Psoas muscle (tissue), 8 donors: Measurements from ENCODE around the gene SEMA3B. TPM values are rescaled to one million over a fixed set of nuclear protein-coding genes. Genes with fewer than 3 reads are reported as not detected.
"Not testable (repeated sequence)": the region's sequence is repeated elsewhere in the genome, so short reads cannot be mapped to it uniquely, and the experiment has no call there.

Source experiments
- ATAC-seq, 4 donors: fragments of 200-7000 bp; cut with Tn5 transposase; one replicate each; pipeline ENCODE4 v1.9.1; 2020; ENCODE audit warnings: moderate library complexity in 3 of 4, mild to moderate bottlenecking in 2 of 4
- DNase-seq, 2 donors: peaks; one replicate each; pipeline ENCODE4 v3.0.0-alpha.2; 2020
- H3K27ac ChIP-seq: fragments of 200-600 bp; one replicate; pipeline ENCODE4 v1.8.0; 2022
- H3K27me3 ChIP-seq, 3 donors: fragments of 200-600 bp in 1 of 3; one replicate each; pipeline versions ENCODE4 v1.6.1 to v1.8.0; 2013 to 2022; ENCODE audit warnings: low read length in 2 of 3, mild to moderate bottlenecking in 2 of 3, moderate library complexity in 1 of 3; ENCODE audit not compliant: insufficient read depth in 3 of 3
- H3K36me3 ChIP-seq, 2 donors: fragments of 200-600 bp in 1 of 2; one replicate each; pipeline versions ENCODE4 v1.6.1 to v1.8.0; 2013 to 2022; ENCODE audit warnings: low read depth in 1 of 2, mild to moderate bottlenecking in 1 of 2, moderate library complexity in 1 of 2; ENCODE audit not compliant: insufficient read depth in 1 of 2
- H3K4me1 ChIP-seq: fragments of 200-600 bp; one replicate; pipeline ENCODE4 v1.8.0; 2022
- H3K4me3 ChIP-seq: fragments of 200-600 bp; one replicate; pipeline ENCODE4 v1.8.0; 2022; ENCODE audit warnings: mild to moderate bottlenecking
- H3K9me3 ChIP-seq: fragments of 200-600 bp; one replicate; pipeline ENCODE4 v1.8.0; 2022
- CTCF ChIP-seq: fragments of 200-600 bp; IDR thresholded peaks from one replicate; pipeline ENCODE4 v1.8.0; 2022; ENCODE audit warnings: antibody characterized with exemption
- WGBS, 3 donors: extraction: QIAGEN DNeasy Blood & Tissue Kit; methylation state at CpG; one replicate each; pipeline versions ENCODE4 v1.1.6 to v1.1.7; 2013; 5-methylcytosine and 5-hydroxymethylcytosine counted together
- intact Hi-C, 2 donors: fragments of 100-400 bp; cut with DNase I; formaldehyde crosslinking; loops; one replicate each; pipeline versions ENCODE4 v1.11.0 to v1.14.2; 2022
- polyA plus RNA-seq, 3 donors: library from polyadenylated mRNA; stranded (reverse); fragments of 200-250 nt; gene quantifications; one replicate each; pipeline ENCODE4 v1.2.3, GENCODE V29; 2013
- total RNA-seq, 4 donors: library from RNA; stranded (reverse); fragmentation: NEBNext Ultra II Directional in 2 of 4; extraction: Animal tissue kit (Norgen Biotek cat#: 25700) in 2 of 4; gene quantifications; one replicate each; pipeline versions ENCODE4 v1.2.1 to v1.2.4, GENCODE V29; 2021 to 2023
- donor health status: healthy with polysubstance abuse.
- donor health status: DM: no; HTN: no; CAD: no; lungs with moderate emphysema.
- donor health status: Bipolar disorder and iron deficiency.
- donor health status: healthy.
- donor health status: DM: yes; HTN: yes; CAD: no.
- donor health status: DM: no; HTN: no; CAD: no.
- donor health status: DM: no; HTN: no; CAD: no.
- donor health status: DM: yes; HTN: yes; CAD: no.

Gene SEMA3B
- total and polyA plus RNA-seq, 7 donors = 2.1 to 6.8 (median 3.4) TPM

GRCh38 chr3:50260942-50261441, 8.0 kb upstream of the SEMA3B start:
- Histone ChIP-seq H3K27ac (peak overlapping the region; percentile 98), H3K27me3 (no peaks in the 10 kb centered on the region), H3K36me3 (peaks cover 0 to 22% of the 10 kb centered on the region in 2 donors), H3K4me3 (peak overlapping the region; percentile 80), H3K4me1 (peaks cover 29% of the 10 kb centered on the region), H3K9me3 (no peaks in the 10 kb centered on the region)
- ATAC-seq (no peak), DNase-seq (no peak)
- WGBS, 3 donors = 40 to 64% (median 55%) methylated on average over 5 of the region's 5 CpGs
- TF ChIP-seq CTCF = no peak
- intact Hi-C loops = loop anchor here in 1 of 2 donors (5.0 to 10.0 kb wide), 2 partner anchors 66 to 284 kb away; partner anchors contain the start of gene TUSC2

- no peaks in the 10 kb centered on the region for H3K9me3 ChIP-seq
- peak overlapping the region; percentile 80 for H3K4me3 ChIP-seq
- no peak for ATAC-seq
- peak overlapping the region; percentile 98 for H3K27ac ChIP-seq
- no peaks in the 10 kb centered on the region for H3K27me3 ChIP-seq
- TF ChIP-seq CTCF = no peak
- peaks cover 25% of the 10 kb centered on the region for H3K4me1 ChIP-seq
- intact Hi-C loops = loop anchor here in 1 of 2 donors (5.0 to 10.0 kb wide), 2 partner anchors 66 to 283 kb away; partner anchors contain the start of gene TUSC2
- 18 to 32% (median 18%) methylated on average over 1 to 2 of the region's 2 CpGs for WGBS, 3 donors
- no peak for DNase-seq
- peaks cover 0 to 17% of the 10 kb centered on the region in 2 donors for H3K36me3 ChIP-seq
These were observed 7.4 kb upstream of the SEMA3B start for GRCh38 chr3:50261505-50261904.

- not testable (repeated sequence) for H3K27me3 ChIP-seq, ATAC-seq, DNase-seq, H3K9me3 ChIP-seq, H3K4me3 ChIP-seq, H3K27ac ChIP-seq, H3K36me3 ChIP-seq
- intact Hi-C loops = loop anchor here in 1 of 2 donors (5.0 to 10.0 kb wide), 2 partner anchors 65 to 283 kb away; partner anchors contain the start of gene TUSC2
- peaks cover 28% of the 10 kb centered on the region for H3K4me1 ChIP-seq
- WGBS, 3 donors = 97 to 100% (median 99%) methylated on average over 4 of the region's 4 CpGs
These were observed 6.7 kb upstream of the SEMA3B start for GRCh38 chr3:50262200-50262599.

- WGBS, 3 donors = 71 to 77% (median 74%) methylated on average over 7 of the region's 7 CpGs
- no peak for DNase-seq
- Histone ChIP-seq H3K36me3 (peaks cover 0 to 4% of the 10 kb centered on the region in 2 donors), H3K27ac (no peak overlapping the region), H3K4me3 (no peak overlapping the region), H3K9me3 (no peaks in the 10 kb centered on the region), H3K27me3 (no peaks in the 10 kb centered on the region), H3K4me1 (peaks cover 34% of the 10 kb centered on the region)
- intact Hi-C loops = loop anchor here in 1 of 2 donors (5.0 to 10.0 kb wide), 2 partner anchors 65 to 282 kb away; partner anchors contain the start of gene TUSC2
- TF ChIP-seq CTCF = no peak
- ATAC-seq = no peak
These were observed 6.2 kb upstream of the SEMA3B start for GRCh38 chr3:50262778-50263177.

GRCh38 chr3:50263478-50264382, 5.2 kb upstream of the SEMA3B start:
- H3K36me3 ChIP-seq = no peaks in the 10 kb centered on the region
- intact Hi-C loops = loop anchor here in 1 of 2 donors (5.0 to 10.0 kb wide), 2 partner anchors 64 to 281 kb away; partner anchors contain the start of gene TUSC2
- H3K4me1 ChIP-seq = peaks cover 43% of the 10 kb centered on the region
- TF ChIP-seq CTCF = no peak
- no peak for DNase-seq
- no peak for ATAC-seq
- no peak overlapping the region for H3K27ac ChIP-seq
- no peaks in the 10 kb centered on the region for H3K9me3 ChIP-seq
- no peaks in the 10 kb centered on the region for H3K27me3 ChIP-seq
- WGBS, 3 donors = 73 to 76% (median 74%) methylated on average over 6 of the region's 6 CpGs
- H3K4me3 ChIP-seq = no peak overlapping the region
